ENCODE data around the gene MAFG.
A peak's percentile ranks its signal among the peaks of the same experiment; 100 is the strongest.

The MAFG gene

DNA sequence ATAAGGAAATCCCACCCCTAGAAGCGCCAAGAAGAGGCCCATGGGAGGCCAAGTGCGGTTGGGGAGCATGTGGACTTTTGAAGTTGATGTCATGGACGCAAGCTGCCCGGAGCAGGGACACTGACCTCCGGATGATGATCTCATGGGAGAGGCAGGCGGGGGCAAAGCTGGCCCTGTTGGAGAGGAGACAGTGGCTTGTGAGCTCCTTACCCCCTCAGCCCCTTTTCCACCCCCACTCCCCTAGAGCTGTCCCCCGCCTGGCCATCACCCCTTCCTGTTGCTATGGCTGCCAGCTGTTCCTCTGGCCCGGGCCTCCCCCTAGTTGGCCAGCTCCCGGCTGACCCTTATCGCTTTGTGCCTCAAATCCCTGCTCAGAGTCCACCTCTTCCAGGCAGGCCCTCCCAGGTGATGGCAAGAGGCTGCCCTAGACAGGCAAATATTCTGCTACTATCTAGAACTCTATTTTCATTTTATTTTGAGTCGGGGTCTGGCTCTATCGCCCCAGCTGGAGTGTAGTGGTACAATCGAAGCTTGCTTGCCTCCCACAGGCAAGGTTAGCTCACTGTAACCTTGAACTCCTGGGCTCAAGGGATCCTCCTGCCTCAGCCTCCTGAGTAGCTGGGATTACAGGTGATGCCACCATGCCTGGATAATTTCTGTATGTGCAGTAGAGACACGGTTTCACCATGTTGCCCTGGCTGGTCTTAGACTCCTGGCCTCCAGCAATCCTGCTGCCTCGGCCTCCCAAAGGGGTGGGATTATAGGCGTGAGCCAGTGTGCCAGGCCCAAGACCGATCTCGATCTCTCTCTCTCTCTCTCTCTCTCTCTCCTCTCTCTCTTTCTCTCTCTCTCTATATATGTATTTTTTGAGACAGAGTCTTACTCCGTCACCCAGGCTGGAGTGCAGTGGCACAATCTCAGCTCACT lies 26.9 kb upstream of the MAFG start:
- DNase-seq: no peak
- TF ChIP-seq POLR2A (IDR thresholded peaks at IDR 0.05; ENCODE audit: low read length) (no peak), GATA1 (IDR thresholded peaks at IDR 0.05; ENCODE audit: low read depth, low read length) (no peak)

DNA sequence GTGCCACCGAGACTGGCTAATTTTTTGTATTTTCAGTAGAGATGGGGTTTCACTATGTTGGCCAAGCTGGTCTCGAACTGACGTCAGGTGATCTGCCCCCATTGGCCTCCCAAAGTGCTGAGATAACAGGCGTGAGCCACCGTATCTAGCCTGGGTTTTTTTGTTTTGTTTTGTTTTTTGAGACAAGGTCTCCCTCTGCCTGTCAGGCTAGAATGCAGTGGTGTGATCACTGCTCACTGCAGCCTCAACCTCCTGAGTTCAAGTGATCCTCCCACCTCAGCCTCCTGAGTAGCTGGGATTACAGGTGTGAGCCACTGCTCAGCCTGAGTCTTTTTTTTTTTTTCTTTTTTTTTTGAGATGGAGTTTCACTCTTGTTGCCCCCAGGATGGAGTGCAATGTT lies 25.9 kb upstream of the MAFG start:
- DNase-seq: peak; percentile 30 to 40

DNA sequence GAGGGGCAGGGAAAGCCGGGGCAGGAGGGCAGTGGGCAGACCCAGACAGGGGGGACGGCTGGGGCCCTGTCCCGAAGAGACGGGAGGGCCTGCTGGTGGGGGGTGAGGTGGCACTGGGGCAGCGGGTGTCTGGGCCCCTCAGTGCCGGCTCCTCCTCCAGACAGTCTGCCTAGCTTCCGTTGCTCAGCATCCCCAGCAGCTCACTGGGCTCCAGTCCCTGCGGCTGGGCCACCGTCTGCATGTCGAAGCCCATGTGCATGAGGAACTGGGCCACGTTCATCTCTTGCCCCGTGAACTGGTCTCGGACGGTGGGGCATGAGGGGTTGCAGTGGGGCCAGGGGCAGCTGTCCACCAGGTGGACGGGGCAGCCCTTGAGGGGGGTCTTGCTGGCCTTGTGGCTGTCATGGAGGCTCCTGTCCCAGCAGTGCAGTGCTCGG lies 25.3 kb upstream of the MAFG start:
- TF ChIP-seq POLR2A (IDR thresholded peaks at IDR 0.05; ENCODE audit: low read length): no peak
- no peak for DNase-seq

DNA sequence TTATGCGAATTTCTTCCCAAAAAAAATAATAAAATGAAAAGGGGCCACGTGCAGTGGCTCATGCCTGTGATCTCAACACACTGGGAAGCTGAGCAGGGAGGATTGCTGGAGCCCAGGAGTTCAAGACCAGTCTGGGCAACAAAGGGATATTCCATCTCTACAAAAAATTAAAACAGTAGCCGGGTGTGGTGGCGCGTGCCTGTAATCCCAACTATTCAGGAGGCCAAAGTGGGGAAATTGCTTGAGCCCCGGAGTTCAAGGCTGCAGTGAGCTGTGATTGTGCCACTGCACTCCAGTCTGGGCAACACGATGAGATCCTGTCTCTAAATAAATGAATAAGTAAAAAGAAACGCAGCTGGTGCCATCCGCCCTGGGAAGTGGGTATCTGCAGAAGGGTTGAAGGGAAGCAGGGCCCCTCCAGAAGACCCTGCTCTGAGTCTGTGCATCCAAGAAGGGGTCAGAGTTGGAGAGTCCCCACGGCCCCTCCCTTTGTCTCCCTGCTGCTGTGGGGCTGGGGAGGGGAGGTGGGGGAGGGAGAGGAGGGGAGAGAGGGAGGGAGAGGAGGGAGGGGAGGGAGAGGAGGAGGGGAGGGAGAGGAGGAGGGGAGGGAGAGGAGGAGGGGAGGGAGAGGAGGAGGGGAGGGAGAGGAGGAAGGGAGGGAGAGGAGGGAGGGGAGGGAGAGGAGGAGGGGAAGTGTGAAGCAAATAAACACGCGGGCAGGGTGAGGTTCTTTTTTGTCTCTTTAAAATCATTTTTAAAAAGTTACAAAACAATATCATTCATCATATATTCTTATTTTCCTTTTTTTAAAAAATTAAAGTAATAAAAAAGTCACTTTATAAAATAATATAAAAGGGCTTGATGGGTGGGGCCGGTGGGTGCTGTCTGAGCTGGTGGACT lies 24.5 kb upstream of the MAFG start:
- TF ChIP-seq POLR2A (IDR thresholded peaks at IDR 0.05; ENCODE audit: low read length): no peak
- TF ChIP-seq GATA1 (IDR thresholded peaks at IDR 0.05; ENCODE audit: low read depth, low read length): no peak
- DNase-seq: no peak

DNA sequence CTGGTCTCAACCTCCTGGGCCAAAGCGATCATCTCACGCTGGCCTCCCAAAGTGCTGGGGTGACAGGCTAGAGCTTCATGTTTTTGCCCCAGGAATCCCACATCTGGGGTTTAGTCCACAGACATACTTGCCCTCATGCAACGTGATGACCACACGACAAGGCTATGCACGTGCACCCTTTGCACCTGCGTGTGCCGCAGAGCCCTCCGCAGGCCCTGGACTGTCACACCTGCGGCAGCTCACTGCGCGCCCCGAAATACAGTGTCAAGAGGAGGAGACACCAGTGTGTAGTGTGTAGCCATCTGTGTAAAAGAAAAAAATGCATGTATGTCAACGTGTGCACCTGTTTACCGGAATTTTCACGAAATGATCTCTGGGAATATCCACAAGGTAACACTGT lies 23.0 kb upstream of the MAFG start:
- no peak for DNase-seq
- TF ChIP-seq GATA1 (IDR thresholded peaks at IDR 0.05; ENCODE audit: low read depth, low read length) (no peak), POLR2A (IDR thresholded peaks at IDR 0.05; ENCODE audit: low read length) (no peak)

DNA sequence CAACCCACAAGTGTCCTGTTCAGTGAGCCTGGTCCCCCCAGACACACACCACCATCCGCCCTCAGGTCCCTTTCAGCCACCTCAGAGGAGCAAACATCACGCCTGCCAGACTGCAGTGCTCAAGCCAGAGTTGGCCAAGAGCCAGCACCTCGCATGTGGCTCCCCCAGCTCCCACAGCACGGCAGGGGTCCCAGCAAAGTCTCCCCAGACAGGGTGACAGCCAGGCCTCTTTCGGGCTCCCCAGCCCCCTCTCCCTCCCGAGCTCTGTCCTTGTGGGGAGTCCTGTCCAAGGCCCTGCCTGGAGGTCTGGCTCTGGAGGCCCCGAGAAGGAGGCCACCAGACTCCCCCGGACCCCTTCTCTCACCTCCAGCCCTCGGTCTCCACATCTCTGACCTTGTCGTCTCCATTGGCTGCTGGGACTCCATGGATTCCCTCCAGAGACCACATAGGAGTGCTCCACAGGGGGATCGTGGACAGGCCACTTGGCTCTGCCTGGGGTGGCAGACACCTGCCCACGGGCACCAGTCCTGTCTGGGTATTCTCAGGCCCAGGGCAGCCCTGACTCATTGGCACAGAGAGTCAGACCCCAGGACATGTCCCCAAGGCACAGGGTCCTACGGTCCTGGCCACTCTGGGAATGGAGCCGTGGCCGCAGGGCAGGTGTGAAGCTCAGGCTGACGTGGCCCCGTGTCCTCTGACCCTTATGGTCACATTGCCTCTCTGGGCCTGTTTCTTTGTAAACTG lies 21.3 kb upstream of the MAFG start:
- no peak for DNase-seq
- TF ChIP-seq GATA1 (IDR thresholded peaks at IDR 0.05; ENCODE audit: low read depth, low read length) (no peak), POLR2A (IDR thresholded peaks at IDR 0.05; ENCODE audit: low read length) (no peak)

DNA sequence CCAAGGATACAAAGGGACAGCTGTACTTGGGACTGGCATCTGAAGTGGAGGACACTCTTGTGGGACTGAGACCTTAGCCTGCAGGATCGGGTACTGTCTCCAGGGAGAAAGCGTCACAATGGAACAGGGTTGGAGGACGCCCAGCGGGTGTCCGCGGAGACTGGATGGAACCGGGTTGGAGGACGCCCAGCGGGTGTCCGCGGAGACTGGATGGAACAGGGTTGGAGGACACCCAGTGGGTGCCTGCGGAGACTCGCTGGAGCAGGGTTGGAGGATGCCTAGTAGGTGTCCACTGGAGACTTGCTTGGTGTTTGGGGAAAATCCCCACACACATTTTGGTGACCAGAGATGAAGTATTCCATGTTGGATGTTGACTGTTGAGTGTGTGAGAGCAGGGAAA lies 19.7 kb upstream of the MAFG start, which contains the start of gene MYADML2:
Gene MYADML2, minus strand, starts transcription at position 45 of the 400 bp plus-strand sequence. CDS start 5,492 bp downstream, outside the sequence.
- no peak for DNase-seq
- TF ChIP-seq POLR2A (IDR thresholded peaks at IDR 0.05; ENCODE audit: low read length): no peak
- no peak for TF ChIP-seq GATA1 (IDR thresholded peaks at IDR 0.05; ENCODE audit: low read depth, low read length)

DNA sequence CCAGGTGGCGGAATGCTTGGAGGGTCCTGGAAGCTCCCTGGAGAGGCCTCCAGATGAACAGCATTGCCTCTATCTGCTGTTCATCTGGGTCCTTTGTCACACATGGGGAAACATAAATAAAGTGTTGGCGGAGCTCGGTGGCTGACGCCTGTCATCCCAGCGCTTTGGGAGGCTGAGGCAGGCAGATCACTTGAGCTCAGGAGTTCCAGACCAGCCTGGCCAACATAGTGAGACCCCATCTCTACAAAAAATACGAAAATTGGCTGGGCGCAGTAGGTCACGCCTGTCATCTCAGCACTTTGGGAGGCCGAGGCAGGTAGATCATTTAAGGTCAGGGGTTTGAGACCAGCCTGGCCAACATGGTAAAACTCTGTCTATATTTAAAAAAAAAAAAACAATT lies 17.3 kb upstream of the MAFG start:
- no peak for DNase-seq
- TF ChIP-seq GATA1 (IDR thresholded peaks at IDR 0.05; ENCODE audit: low read depth, low read length): no peak
- TF ChIP-seq POLR2A (IDR thresholded peaks at IDR 0.05; ENCODE audit: low read length): no peak

DNA sequence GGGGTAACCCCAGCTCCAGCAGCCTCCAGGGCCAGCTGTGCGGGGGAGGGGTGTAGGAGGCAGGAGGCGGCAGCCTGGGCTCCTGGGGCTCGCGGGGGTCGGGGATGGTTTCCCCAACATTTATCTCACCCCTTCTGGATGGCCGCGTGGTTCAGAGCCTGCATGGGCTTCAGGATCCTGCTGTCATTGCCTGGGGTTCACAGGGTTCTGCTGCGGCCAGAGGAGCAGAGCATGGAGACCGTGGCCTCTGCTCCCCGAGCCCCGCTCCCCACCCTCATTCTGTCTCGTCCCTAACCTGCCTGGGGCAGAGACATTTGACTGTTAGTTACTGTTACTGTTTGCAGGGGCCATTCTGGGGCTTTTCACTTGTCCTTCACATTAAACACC lies 14.6 kb upstream of the MAFG start:
- no peak for DNase-seq
- TF ChIP-seq GATA1 (IDR thresholded peaks at IDR 0.05; ENCODE audit: low read depth, low read length) (no peak), POLR2A (IDR thresholded peaks at IDR 0.05; ENCODE audit: low read length) (no peak)

DNA sequence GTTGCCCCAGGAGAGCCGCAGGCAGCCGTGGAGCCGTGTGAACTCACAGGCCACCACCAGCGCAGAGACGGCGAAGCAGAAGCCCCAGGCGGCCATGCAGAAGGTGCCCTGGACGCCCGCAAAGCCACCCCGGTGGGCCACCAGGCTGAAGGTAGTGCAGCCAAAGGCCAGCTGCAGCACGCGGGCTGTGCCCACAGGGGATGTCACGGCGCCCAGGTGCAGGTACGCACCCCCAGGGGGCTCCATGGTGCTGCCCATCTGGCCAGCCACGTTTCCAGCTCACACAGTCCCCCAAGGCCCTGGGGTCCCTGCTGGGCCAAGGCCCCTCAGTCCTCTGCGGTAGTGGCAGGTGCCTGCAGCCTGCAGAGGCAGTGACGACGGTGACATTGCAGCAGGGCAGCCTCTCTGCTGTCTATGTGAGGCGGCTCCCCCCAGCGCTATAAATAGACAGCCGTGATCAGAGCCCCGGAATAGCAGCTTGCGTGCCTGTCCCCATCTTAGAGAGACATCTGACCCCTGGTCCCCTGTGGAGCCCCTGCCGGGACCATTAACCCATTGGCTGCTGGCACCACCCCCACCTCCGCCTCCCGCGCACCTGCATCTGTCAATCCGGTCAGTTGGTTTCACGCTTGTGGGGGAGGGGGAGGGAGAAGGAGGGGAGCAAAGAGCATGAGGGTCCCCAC lies 14.1 kb upstream of the MAFG start:
- TF ChIP-seq POLR2A (IDR thresholded peaks at IDR 0.05; ENCODE audit: low read length) (no peak), GATA1 (IDR thresholded peaks at IDR 0.05; ENCODE audit: low read depth, low read length) (no peak)

DNA sequence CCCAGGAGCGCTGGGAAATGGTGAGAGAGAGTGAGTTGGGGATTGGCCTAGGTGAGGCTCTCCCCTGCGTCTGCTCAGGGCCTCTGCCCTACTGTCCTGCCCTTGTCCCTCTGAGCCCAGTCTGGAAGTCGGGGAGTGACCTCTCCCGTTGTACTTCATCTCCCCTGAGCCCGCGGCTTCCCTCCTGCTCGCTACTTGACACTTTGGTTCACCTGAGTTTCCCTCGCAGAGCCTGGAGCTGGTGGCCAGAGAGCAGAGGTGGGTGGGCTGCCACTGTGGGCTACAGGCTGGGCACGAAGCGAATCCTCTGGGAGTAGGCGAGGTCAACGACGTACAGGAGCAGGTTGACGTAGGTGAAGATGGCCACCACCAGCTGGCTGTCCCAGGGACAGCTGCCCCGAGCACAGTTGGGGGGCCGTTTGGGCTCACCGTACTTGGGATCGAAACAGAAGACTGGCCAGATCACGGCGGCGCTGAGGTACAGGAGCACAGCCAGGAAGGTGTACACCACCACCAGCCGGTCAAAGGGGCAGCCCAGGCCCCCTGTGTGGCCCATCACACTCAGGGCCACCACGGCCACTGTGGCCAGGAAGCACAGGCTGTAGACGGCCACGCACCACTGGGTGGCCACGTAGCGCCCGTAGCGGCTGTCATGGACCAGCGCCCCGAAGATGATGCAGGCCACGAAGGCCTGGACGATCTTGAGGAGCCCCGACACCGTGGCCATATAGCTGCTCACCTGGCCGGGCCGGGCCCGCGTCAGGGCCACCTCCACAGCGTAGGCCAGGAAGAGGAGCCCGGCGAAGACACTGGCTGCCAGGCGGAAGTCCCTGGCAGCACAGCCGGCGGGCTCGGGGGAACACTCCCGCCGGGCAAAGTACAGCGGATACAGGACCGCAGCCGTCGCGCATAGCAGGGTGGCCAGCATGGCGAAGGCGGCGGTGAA lies 13.3 kb upstream of the MAFG start:
- DNase-seq: no peak
- TF ChIP-seq GATA1 (IDR thresholded peaks at IDR 0.05; ENCODE audit: low read depth, low read length): no peak
- TF ChIP-seq POLR2A (IDR thresholded peaks at IDR 0.05; ENCODE audit: low read length): no peak

More for the DNA sequence above, 14.1 kb upstream of the MAFG start:
- no peak for DNase-seq

DNA sequence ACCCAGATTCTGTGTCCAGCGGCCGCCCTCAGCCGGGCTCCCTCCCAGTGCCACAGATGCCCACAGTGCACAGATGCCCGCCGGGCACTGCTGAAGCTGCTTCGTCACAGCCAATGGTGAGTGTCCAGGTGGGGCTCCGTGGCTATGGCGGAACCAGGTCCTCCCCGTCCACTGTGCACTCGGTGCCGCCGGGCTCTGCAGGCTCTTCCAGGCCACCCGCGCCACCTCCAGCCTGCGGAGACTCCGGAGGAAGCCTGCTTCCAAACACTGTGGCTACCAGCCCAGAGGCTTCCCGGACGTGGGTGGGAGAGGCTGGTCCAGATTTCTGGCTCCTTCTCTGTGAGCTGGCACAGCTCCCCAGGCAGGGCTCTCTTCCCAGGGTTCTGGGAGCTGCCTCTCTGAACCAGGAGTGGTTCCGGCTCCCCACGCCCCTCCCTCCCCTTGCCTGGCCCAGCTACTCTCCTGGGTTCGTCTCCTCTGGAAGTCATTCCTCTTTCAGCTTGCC lies 12.4 kb upstream of the MAFG start:
- TF ChIP-seq GATA1 (IDR thresholded peaks at IDR 0.05; ENCODE audit: low read depth, low read length) (no peak), POLR2A (IDR thresholded peaks at IDR 0.05; ENCODE audit: low read length) (no peak)
- no peak for DNase-seq

All from erythroblast (primary cell).